NCI-H2227 (cell line): ENCODE measurements around the gene OSM.

Source experiments
- DNase-seq: peaks from one replicate; lab custom pipeline; 2025; ENCODE audit not compliant: unreplicated experiment; lab: John Stamatoyannopoulos, UW

Gene OSM

GRCh38 chr22:30265131-30265720, 1.4 kb downstream of the OSM start:
- no peak for DNase-seq

GRCh38 chr22:30263883-30264282, 2.8 kb downstream of the OSM start:
- DNase-seq: no peak

- DNase-seq: peak; percentile 83
Measured at GRCh38 chr22:30262917-30263741, 3.5 kb downstream of the OSM start.

- DNase-seq: no peak
Measured at GRCh38 chr22:30262112-30262511, 4.5 kb downstream of the OSM start.

- no peak for DNase-seq
Measured at GRCh38 chr22:30261134-30261533, 5.5 kb downstream of the OSM start.

- no peak for DNase-seq
Measured at GRCh38 chr22:30260682-30261081, 6.0 kb downstream of the OSM start.

- no peak for DNase-seq
Measured at GRCh38 chr22:30260276-30260675, 6.4 kb downstream of the OSM start.

GRCh38 chr22:30254314-30254713, 12.3 kb downstream of the OSM start:
- no peak for DNase-seq

GRCh38 chr22:30253205-30253852, 13.3 kb downstream of the OSM start:
- DNase-seq: no peak

- DNase-seq: no peak
Measured at GRCh38 chr22:30252411-30253204, 14.0 kb downstream of the OSM start.

- no peak for DNase-seq
Measured at GRCh38 chr22:30251711-30252110, 14.9 kb downstream of the OSM start.

GRCh38 chr22:30250661-30251267, 15.9 kb downstream of the OSM start:
- no peak for DNase-seq

GRCh38 chr22:30250039-30250565, 16.5 kb downstream of the OSM start:
- DNase-seq: no peak

- no peak for DNase-seq
Measured at GRCh38 chr22:30249049-30250038, 17.3 kb downstream of the OSM start.

- no peak for DNase-seq
Measured at GRCh38 chr22:30248484-30248883, 18.2 kb downstream of the OSM start.

- DNase-seq: no peak
Measured at GRCh38 chr22:30247974-30248373, 18.7 kb downstream of the OSM start.

- DNase-seq: no peak
Measured at GRCh38 chr22:30247561-30247960, 19.1 kb downstream of the OSM start.

GRCh38 chr22:30246814-30247376, 19.8 kb downstream of the OSM start:
- DNase-seq: no peak
